ENCODE measurements around the gene RFPL1. TPM values are rescaled to one million over a fixed set of nuclear protein-coding genes. Genes with fewer than 3 reads are reported as not detected.
"Not testable (repeated sequence)": the region's sequence is repeated elsewhere in the genome, so short reads cannot be mapped to it uniquely, and the experiment has no call there.

The RFPL1 gene
- total RNA-seq, 1 donor from 2014 or later = 0.54 TPM

DNA sequence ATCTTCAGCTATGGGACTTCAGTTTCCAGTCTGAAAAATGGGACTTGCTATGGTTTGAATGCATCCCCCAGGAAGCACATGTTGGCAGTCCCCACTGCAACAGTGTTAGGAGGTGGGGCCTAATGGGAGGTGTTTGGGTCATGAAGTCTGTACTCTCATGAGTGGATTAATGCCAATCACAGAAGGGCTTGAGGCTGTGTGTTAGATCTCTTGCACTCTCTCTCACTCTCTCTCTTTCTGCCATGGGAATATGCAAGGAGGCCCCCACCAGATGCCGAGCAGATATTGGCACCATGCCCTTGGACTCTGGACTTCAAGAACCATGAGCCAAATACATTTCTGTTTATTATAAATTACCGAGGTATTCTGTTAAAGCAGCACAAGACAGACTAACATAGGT lies 42.3 kb upstream of the RFPL1 start:
- H3K4me3 Mint-ChIP-seq = no peak overlapping the region
- peaks cover 11% of the 10 kb centered on the region for H3K27me3 Mint-ChIP-seq (ENCODE audit: low read depth)
- no peaks in the 10 kb centered on the region for H3K9me3 Mint-ChIP-seq
- DNase-seq (ENCODE audit: low spot score in 2 of 2, unreplicated experiment in 2 of 2) = no peak
- no peak overlapping the region for H3K27ac Mint-ChIP-seq
- peaks cover 4% of the 10 kb centered on the region for H3K4me1 Mint-ChIP-seq
- no peaks in the 10 kb centered on the region for H3K36me3 Mint-ChIP-seq
- TF ChIP-seq, protein P1, sequence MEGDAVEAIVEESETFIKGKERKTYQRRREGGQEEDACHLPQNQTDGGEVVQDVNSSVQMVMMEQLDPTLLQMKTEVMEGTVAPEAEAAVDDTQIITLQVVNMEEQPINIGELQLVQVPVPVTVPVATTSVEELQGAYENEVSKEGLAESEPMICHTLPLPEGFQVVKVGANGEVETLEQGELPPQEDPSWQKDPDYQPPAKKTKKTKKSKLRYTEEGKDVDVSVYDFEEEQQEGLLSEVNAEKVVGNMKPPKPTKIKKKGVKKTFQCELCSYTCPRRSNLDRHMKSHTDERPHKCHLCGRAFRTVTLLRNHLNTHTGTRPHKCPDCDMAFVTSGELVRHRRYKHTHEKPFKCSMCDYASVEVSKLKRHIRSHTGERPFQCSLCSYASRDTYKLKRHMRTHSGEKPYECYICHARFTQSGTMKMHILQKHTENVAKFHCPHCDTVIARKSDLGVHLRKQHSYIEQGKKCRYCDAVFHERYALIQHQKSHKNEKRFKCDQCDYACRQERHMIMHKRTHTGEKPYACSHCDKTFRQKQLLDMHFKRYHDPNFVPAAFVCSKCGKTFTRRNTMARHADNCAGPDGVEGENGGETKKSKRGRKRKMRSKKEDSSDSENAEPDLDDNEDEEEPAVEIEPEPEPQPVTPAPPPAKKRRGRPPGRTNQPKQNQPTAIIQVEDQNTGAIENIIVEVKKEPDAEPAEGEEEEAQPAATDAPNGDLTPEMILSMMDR (IDR thresholded peaks at IDR 0.05; ENCODE audit: unreplicated experiment) = no peak

DNA sequence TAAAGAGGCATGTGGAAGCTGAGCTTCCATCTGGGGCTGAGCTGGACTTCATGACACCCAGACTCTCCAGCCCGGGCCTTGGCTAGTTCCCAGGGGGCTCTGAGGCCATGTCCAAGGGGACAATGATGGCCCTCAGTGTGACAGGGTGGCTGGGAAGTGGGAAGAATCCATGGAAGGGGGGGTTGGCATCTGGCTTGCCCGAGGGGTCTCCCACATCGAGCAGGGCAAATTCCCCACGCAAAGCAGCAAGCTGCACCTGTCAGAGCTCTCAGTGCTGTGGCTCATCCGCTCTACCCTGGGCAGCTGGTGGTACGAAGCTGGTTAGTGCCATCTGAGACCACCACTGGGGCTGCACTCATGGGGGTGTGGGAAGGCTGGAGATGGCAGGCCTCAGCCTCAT lies 40.6 kb upstream of the RFPL1 start:
- Mint-ChIP-seq H3K36me3 (no peaks in the 10 kb centered on the region), H3K27ac (no peak overlapping the region), H3K4me3 (no peak overlapping the region), H3K9me3 (no peaks in the 10 kb centered on the region), H3K27me3 (ENCODE audit: low read depth) (peaks cover 17% of the 10 kb centered on the region), H3K4me1 (peaks cover 4% of the 10 kb centered on the region)
- no peak for DNase-seq (ENCODE audit: low spot score in 2 of 2, unreplicated experiment in 2 of 2)
- TF ChIP-seq, protein P1 (IDR thresholded peaks at IDR 0.05; ENCODE audit: unreplicated experiment) = no peak

DNA sequence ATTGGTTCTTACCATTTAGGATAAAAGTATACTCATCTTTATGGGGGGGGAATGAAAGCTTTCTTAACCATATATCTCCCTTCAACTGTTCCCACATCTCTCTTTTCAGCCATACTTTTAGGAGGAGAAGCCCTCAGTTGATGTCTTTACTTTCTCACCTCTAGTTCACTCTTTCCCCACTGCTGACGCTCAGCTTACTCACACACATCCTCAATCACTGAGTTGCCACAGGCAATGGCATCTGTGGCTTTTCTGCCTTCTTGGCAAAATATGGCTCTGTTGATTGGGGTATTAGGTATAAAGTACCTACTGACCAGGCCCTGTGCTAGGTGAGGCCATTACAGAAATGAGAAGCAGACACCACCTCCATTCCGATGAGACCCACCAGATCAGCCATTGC lies 37.8 kb upstream of the RFPL1 start:
- Mint-ChIP-seq H3K27ac (no peak overlapping the region), H3K9me3 (no peaks in the 10 kb centered on the region), H3K27me3 (ENCODE audit: low read depth) (peaks cover 27% of the 10 kb centered on the region), H3K36me3 (no peaks in the 10 kb centered on the region), H3K4me1 (peaks cover 4% of the 10 kb centered on the region), H3K4me3 (no peak overlapping the region)
- no peak for DNase-seq (ENCODE audit: low spot score in 2 of 2, unreplicated experiment in 2 of 2)
- TF ChIP-seq, protein P1 (IDR thresholded peaks at IDR 0.05; ENCODE audit: unreplicated experiment) = no peak

DNA sequence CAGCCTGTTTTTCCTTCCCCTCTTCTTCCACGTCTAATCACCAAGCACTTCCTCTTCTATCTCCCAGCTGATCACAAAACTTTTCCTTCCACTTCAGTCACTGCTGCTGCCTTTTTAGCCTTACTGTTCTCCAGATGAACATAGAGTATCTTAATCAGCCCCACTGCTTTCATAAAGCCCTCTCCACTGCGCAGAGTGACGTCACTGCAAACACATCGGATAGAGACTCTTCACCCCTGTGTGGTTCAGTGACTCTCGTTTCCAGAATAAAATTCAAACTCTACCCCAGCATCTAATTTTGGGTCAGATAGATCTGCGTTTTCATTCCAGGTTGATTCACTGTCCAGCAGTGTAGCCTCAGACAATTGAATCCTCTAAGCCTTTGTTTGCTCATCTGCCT lies 36.8 kb upstream of the RFPL1 start:
- H3K27ac Mint-ChIP-seq; H3K36me3 Mint-ChIP-seq; H3K9me3 Mint-ChIP-seq; H3K4me3 Mint-ChIP-seq; H3K4me1 Mint-ChIP-seq; DNase-seq (ENCODE audit: low spot score in 2 of 2, unreplicated experiment in 2 of 2): not testable (repeated sequence)
- H3K27me3 Mint-ChIP-seq (ENCODE audit: low read depth) = peaks cover 24% of the 10 kb centered on the region

DNA sequence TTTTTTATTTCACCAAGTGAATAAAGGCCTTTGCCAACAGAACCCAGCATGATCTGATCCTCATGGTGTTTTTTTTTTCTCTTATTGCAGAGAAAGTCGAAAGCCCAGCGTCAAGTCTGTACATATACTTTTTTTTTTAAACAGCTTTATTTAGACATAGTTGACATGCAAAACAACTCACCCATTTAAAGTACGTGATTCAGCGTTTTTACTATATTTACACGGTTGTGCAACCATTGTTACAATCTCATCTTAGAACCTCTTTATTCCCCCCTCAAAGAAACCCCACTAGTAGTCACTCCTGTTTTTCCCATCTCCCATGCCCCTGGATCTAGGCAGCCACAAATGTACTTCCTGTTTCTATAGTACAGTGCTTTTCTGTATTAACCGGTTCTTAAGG lies 29.4 kb upstream of the RFPL1 start:
- no peaks in the 10 kb centered on the region for H3K4me1 Mint-ChIP-seq
- DNase-seq (ENCODE audit: low spot score in 2 of 2, unreplicated experiment in 2 of 2) = no peak
- TF ChIP-seq, protein P1 (IDR thresholded peaks at IDR 0.05; ENCODE audit: unreplicated experiment) = no peak
- no peak overlapping the region for H3K27ac Mint-ChIP-seq
- no peak overlapping the region for H3K4me3 Mint-ChIP-seq
- H3K36me3 Mint-ChIP-seq = no peaks in the 10 kb centered on the region
- H3K9me3 Mint-ChIP-seq = no peaks in the 10 kb centered on the region
- peaks cover 23% of the 10 kb centered on the region for H3K27me3 Mint-ChIP-seq (ENCODE audit: low read depth)

DNA sequence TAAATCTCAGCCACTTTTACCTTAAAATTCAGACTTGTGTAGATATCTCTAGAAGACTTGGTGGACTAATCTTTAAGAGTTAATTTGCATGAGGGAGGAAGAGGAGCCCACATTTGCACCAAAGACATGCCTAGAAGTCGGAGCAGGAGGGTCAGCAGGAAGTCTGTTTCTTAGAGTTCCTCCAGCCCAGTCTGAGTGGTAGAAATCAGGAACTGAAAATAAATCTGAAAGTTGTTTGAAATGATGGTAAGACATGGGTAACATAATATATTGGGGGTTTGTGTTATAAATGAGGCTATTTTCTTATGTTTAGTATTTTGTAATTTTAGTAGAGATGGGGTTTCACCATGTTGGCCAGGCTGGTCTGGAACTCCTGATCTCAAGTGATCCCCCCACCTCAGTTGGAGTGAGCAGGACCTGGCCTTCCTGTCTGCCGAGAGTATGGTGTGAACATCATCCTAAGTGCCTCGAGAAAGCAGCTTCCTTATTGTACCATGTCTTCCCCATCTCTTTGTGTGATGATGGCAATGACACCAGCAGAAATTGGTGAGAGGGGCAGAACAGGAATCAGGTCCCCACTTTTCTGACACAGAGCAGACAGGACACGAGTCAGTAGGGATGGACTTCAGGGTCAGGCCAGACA lies 26.7 kb upstream of the RFPL1 start:
- DNase-seq (ENCODE audit: low spot score in 2 of 2, unreplicated experiment in 2 of 2); H3K27ac Mint-ChIP-seq; H3K36me3 Mint-ChIP-seq; H3K4me3 Mint-ChIP-seq; H3K4me1 Mint-ChIP-seq; H3K9me3 Mint-ChIP-seq: not testable (repeated sequence)
- H3K27me3 Mint-ChIP-seq (ENCODE audit: low read depth) = peaks cover 27% of the 10 kb centered on the region

DNA sequence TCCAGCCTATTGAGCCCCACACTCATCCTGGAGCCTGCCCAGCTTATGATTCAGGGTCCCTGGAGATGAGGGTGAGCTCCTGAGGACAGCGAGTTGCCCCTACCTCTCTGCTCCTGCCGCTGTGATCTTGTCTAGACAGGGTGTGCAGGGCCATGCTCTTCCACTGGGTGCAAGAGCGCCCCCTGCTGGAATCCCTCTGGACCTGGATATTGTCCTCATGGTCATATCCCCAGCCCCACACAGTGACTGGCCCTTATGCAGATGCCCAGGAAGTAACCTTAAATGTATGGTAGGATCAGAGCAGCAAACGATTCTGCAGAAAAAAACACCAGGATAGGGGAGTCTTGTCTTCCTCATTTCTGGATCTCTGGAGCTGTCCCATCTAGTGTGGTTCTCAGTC lies 25.6 kb upstream of the RFPL1 start:
- not testable (repeated sequence) for H3K9me3 Mint-ChIP-seq; H3K36me3 Mint-ChIP-seq; DNase-seq (ENCODE audit: low spot score in 2 of 2, unreplicated experiment in 2 of 2); H3K4me1 Mint-ChIP-seq; H3K27ac Mint-ChIP-seq; H3K4me3 Mint-ChIP-seq
- TF ChIP-seq, protein P1 (IDR thresholded peaks at IDR 0.05; ENCODE audit: unreplicated experiment) = peak; percentile 20
- H3K27me3 Mint-ChIP-seq (ENCODE audit: low read depth) = peaks cover 31% of the 10 kb centered on the region

DNA sequence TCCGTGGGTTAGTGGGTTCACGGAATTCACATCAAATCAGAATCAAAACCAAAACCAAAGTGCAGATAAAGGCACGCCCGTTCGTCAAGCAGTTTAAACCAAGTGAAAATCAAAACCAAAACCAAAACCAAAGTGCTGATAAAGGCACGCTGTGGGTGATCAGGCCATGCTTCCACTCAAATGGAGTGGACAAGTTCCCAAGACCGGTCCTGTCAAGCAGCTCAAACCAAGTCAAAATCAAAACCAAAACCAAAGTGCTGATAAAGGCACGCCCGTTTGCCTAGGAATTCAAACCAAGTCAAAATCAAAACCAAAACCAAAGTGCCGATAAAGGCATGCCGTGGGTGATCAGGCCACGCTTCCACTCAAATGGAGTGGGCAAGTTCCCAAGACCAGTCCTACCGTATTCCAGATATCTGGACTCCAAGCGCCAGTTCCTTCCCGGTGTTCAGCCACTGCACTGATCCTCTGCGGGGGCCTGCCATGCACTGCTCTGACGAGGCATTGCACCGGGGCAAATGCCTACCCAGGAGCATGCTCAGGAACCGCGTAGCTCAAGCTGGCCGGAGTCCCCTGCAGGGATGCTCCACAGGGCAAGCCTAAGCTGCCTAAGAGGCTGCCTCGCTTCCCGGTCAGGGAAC lies 23.3 kb upstream of the RFPL1 start:
- not testable (repeated sequence) for H3K9me3 Mint-ChIP-seq; H3K4me1 Mint-ChIP-seq; H3K36me3 Mint-ChIP-seq; H3K4me3 Mint-ChIP-seq; DNase-seq (ENCODE audit: low spot score in 2 of 2, unreplicated experiment in 2 of 2); H3K27ac Mint-ChIP-seq
- H3K27me3 Mint-ChIP-seq (ENCODE audit: low read depth) = peaks cover 28% of the 10 kb centered on the region

DNA sequence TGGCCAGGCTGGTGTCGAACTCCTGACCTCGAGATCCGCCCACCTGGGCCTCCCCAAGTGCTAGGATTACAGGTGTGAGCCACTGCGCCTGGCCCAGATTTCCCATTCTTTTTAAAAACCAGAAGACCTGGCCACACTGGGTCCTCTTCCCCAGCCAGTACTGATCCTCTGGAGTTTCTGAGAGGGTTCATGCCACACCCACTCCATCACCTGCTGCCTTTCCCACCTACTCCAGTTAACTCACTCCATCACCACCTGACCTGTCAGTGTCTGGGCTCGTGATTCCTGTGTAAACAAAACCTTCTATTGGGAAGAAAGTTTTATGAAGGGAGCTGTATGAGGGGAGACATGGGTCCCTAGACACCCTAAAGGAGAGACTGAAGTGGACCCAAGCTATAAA lies 19.7 kb upstream of the RFPL1 start:
- not testable (repeated sequence) for DNase-seq (ENCODE audit: low spot score in 2 of 2, unreplicated experiment in 2 of 2); H3K36me3 Mint-ChIP-seq; H3K9me3 Mint-ChIP-seq; H3K4me1 Mint-ChIP-seq; H3K4me3 Mint-ChIP-seq; H3K27ac Mint-ChIP-seq
- H3K27me3 Mint-ChIP-seq (ENCODE audit: low read depth) = peaks cover 24% of the 10 kb centered on the region

All from mesothelial cell of epicardium (in vitro differentiated cells).